ENCODE data around the gene PAQR4.

The PAQR4 gene

GRCh38 chr16:2979669-2980226 is 10.6 kb downstream of the PAQR4 start:
- no peak for DNase-seq

- peak; percentile 30 to 89 (median 82) for DNase-seq
Measured at GRCh38 chr16:2980227-2981176, 11.4 kb downstream of the PAQR4 start, which contains the start of gene PKMYT1. TSS of gene PKMYT1 (minus strand) at chr16:2980446. CDS start at chr16:2979657, 789 bp downstream.

- no peak for DNase-seq
Measured at GRCh38 chr16:2981177-2981898, 12.2 kb downstream of the PAQR4 start.

GRCh38 chr16:2981899-2982250 is 12.7 kb downstream of the PAQR4 start:
- DNase-seq = no peak

GRCh38 chr16:2982402-2982801 is 13.3 kb downstream of the PAQR4 start:
- DNase-seq = no peak

GRCh38 chr16:2983706-2984136 is 14.6 kb downstream of the PAQR4 start:
- peak in 54 of 58 donors; percentile 28 to 87 (median 63) for DNase-seq

GRCh38 chr16:2985462-2985861 is 16.3 kb downstream of the PAQR4 start:
- no peak for DNase-seq

- DNase-seq = peak in 5 of 58 donors; percentile 12 to 37 (median 15)
Measured at GRCh38 chr16:2985893-2986355, 16.8 kb downstream of the PAQR4 start.

- DNase-seq = no peak
Measured at GRCh38 chr16:2986623-2987188, 17.6 kb downstream of the PAQR4 start.

- no peak for DNase-seq
Measured at GRCh38 chr16:2987286-2987685, 18.1 kb downstream of the PAQR4 start.

GRCh38 chr16:2987833-2988232 is 18.7 kb downstream of the PAQR4 start:
- no peak for DNase-seq

GRCh38 chr16:2988590-2989099 is 19.5 kb downstream of the PAQR4 start:
- DNase-seq = no peak

GRCh38 chr16:2990891-2991290 is 21.7 kb downstream of the PAQR4 start:
- DNase-seq = no peak

GRCh38 chr16:2991566-2992261 is 22.6 kb downstream of the PAQR4 start:
- no peak for DNase-seq

GRCh38 chr16:2992383-2993081 is 23.4 kb downstream of the PAQR4 start:
- DNase-seq = no peak

GRCh38 chr16:2996298-2996697 is 27.1 kb downstream of the PAQR4 start:
- no peak for DNase-seq

- no peak for DNase-seq
Measured at GRCh38 chr16:2999929-3000328, 30.8 kb downstream of the PAQR4 start.

GRCh38 chr16:3000540-3000939 is 31.4 kb downstream of the PAQR4 start:
- DNase-seq = no peak

GRCh38 chr16:3001316-3001715 is 32.2 kb downstream of the PAQR4 start:
- DNase-seq = no peak
